Mucosa of descending colon (tissue), 3 donors: ENCODE measurements around the gene MS4A14. TPM values are rescaled to one million over a fixed set of nuclear protein-coding genes. Genes with fewer than 3 reads are reported as not detected.

Experiments used
- ATAC-seq: fragments of 200-7000 bp; cut with Tn5 transposase; one replicate; pipeline ENCODE4 v1.9.1; 2020; ENCODE audit warnings: mild to moderate bottlenecking, moderate library complexity
- DNase-seq, 3 donors: peaks; one replicate each; pipeline ENCODE4 v3.0.0-alpha.2; 2020
- H3K36me3 ChIP-seq: fragments of 200-600 bp; one replicate; pipeline ENCODE4 v1.8.0; 2021; ENCODE audit warnings: low read depth, mild to moderate bottlenecking
- H3K4me1 ChIP-seq: fragments of 200-600 bp; one replicate; pipeline ENCODE4 v1.8.0; 2021; ENCODE audit warnings: low read depth, mild to moderate bottlenecking
- H3K4me3 ChIP-seq: fragments of 200-600 bp; one replicate; pipeline ENCODE4 v1.8.0; 2021; ENCODE audit warnings: mild to moderate bottlenecking
- H3K9me3 ChIP-seq: fragments of 200-600 bp; one replicate; pipeline ENCODE4 v1.8.0; 2021; ENCODE audit warnings: mild to moderate bottlenecking
- intact Hi-C, 2 donors: fragments of 100-400 bp; cut with DNase I in 1 of 2; cut with micrococcal nuclease in 1 of 2; formaldehyde crosslinking; loops; one replicate each; pipeline versions ENCODE4 v1.11.0 to v1.11.1; 2022; cut with DNase I, micrococcal nuclease
- total RNA-seq, 3 donors: library from RNA; stranded (reverse); fragmentation: NEBNext Ultra II Directional in 2 of 3; extraction: Animal tissue kit (Norgen Biotek cat#: 25700) in 2 of 3; gene quantifications; one replicate each; pipeline versions ENCODE4 v1.2.1 to v1.2.4, GENCODE V29; 2021 to 2023
- TF ChIP-seq, protein P1 (sequence below): fragments of 200-600 bp; IDR thresholded peaks from one replicate; pipeline ENCODE4 v1.8.0; 2022; ENCODE audit warnings: antibody characterized with exemption, mild to moderate bottlenecking
- donor health status: DM: no; HTN: no; CAD: no; lungs with moderate emphysema.
- donor health status: DM: no; HTN: no; CAD: no.
- donor health status: DM: no; HTN: yes; CAD: no.

Gene MS4A14
- total RNA-seq, 3 donors from 2014 or later: 0.41 to 1.1 (median 0.98) TPM

DNA sequence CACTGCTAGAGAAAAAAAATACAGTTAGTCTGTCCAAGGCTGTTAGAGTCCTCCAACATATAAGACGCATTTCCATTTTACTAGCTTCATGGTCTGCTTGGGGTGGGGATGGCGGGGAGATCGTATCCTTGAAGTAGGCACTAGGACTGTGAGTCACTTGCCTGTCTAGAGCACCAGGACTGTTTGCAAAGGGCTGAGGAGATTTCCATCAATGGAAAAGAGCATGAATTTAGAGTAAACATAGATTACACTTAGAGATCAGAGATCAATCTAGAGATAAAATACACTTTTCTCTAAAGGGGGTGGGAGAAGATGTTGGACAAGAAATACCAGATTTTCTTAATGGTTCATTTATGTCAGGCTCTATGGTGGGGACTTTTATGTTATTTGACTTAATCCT lies 19.7 kb upstream of the MS4A14 start:
- TF ChIP-seq, protein P1, sequence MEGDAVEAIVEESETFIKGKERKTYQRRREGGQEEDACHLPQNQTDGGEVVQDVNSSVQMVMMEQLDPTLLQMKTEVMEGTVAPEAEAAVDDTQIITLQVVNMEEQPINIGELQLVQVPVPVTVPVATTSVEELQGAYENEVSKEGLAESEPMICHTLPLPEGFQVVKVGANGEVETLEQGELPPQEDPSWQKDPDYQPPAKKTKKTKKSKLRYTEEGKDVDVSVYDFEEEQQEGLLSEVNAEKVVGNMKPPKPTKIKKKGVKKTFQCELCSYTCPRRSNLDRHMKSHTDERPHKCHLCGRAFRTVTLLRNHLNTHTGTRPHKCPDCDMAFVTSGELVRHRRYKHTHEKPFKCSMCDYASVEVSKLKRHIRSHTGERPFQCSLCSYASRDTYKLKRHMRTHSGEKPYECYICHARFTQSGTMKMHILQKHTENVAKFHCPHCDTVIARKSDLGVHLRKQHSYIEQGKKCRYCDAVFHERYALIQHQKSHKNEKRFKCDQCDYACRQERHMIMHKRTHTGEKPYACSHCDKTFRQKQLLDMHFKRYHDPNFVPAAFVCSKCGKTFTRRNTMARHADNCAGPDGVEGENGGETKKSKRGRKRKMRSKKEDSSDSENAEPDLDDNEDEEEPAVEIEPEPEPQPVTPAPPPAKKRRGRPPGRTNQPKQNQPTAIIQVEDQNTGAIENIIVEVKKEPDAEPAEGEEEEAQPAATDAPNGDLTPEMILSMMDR: no peak
- intact Hi-C loops: no loop called here
- Histone ChIP-seq H3K9me3 (no peaks in the 10 kb centered on the region), H3K4me3 (no peak overlapping the region), H3K36me3 (no peaks in the 10 kb centered on the region), H3K4me1 (no peaks in the 10 kb centered on the region)
- DNase-seq: no peak
- peak; percentile 22 for ATAC-seq

DNA sequence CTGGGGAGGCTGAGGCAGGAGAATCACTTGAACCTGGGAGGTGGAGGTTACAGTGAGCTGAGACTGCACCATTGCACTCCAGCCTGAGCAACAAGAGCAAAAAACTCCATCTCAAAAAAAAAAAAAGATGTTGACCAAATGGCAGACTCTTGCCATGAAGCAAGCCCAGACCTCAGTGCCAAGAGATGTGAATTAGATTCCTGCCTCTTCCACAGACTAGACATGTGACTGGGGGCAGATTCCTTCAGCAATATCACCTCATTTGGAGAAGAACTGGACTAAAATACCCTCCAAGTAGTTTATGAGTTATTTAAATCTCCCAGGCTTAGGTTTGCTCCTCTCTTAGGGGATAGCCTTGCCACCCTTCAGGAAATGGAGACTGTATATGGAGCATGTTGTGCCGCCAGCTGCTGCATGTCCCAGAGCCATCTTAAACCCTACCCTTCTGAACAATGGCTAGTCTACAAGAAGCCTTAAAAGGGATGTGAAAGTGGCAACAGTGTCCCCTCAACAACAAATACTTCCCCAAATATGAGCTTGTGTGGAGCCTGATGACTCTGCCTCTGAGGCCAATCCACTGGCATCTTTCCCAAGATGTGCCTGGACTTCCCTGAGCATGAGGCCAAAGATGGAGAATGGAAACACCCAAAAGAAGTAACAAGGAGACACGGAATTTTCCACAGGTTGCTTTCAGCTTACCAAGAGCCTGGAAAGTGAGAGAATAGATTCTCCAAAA lies 18.7 kb upstream of the MS4A14 start:
- Histone ChIP-seq H3K4me1 (no peaks in the 10 kb centered on the region), H3K4me3 (no peak overlapping the region), H3K9me3 (no peaks in the 10 kb centered on the region), H3K36me3 (no peaks in the 10 kb centered on the region)
- peak; percentile 73 for ATAC-seq
- intact Hi-C loops: no loop called here
- peak in 2 of 3 donors; percentile 53 to 54 for DNase-seq
- TF ChIP-seq, protein P1: no peak

DNA sequence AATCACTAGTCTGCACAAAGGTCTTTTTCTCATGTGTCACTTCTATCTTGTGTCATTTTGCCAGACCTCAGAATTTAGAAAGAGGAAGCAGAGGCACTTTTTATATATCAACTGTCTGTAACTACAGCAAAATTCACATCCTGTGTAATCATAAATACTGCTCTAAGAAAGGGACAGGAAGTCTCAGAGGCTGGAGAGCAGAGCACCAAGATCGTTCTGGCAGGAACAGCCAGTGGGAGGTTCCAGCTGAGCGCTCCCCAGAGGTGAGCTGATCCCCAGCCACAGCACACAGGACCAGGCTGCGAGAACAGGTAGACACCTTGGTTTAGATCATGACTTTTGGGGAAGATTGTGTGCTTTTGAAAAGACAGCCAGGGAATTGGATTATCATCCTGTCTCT lies 17.9 kb upstream of the MS4A14 start, which contains the start of gene MS4A7:
Gene MS4A7 (plus strand): TSS at position 179 of the 400 bp plus-strand sequence. CDS start 4,610 bp downstream, outside the sequence.
- DNase-seq: peak in 2 of 3 donors; percentile 39 to 60
- no peaks in the 10 kb centered on the region for H3K36me3 ChIP-seq
- H3K9me3 ChIP-seq: no peaks in the 10 kb centered on the region
- TF ChIP-seq, protein P1: no peak
- peak; percentile 76 for ATAC-seq
- no peaks in the 10 kb centered on the region for H3K4me1 ChIP-seq
- no peak within 1 kb of the TSS for H3K4me3 ChIP-seq
- intact Hi-C loops: no loop called here

DNA sequence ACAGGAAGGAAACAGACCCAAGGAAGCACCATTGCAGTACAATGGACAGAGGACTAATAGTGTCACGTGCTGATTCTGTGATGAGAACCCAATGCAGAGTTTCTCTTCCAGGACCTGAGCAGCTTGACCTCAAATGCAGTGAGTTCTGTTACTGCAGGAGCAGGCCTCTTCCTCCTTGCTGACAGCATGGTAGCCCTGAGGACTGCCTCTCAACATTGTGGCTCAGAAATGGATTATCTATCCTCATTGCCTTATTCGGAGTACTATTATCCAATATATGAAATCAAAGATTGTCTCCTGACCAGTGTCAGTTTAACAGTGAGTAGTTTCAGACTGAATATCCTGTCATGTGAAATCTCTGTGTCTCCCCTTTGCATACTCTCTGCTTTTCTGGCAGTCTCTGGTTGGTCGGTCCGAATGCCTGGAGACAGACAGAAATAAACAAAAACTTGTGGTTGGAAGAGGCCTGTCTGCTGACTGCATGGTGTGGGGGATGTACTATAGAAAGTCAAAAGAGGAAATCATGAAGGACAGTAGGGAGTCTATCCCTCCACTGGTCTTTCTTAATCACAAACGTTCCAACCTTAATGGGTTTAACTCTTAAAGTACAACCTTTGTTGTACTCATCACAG lies 6.9 kb upstream of the MS4A14 start:
- ATAC-seq: peak; percentile 67
- H3K9me3 ChIP-seq: no peaks in the 10 kb centered on the region
- H3K4me1 ChIP-seq: no peaks in the 10 kb centered on the region
- intact Hi-C loops: no loop called here
- H3K4me3 ChIP-seq: no peak overlapping the region
- H3K36me3 ChIP-seq: no peaks in the 10 kb centered on the region
- no peak for DNase-seq
- TF ChIP-seq, protein P1: no peak

DNA sequence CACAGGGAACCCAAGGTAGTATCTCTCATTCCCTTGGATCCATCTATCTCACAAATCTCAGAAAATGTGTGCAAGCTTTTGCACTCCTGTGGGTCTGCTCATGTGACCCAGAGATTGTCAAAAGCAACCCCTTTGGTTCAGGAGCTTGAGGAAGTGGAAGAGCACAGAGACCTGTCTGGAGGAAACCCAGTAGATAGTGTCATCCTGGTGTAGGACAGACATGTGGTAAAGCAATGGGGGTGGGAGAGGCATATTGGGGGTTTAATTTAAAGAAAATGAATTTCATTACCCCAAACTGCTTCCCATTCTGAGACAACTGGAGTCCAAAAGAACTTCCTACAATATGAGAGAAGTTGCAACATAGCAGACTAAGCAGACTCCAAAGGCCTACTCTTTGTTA lies 5.8 kb upstream of the MS4A14 start:
- TF ChIP-seq, protein P1: no peak
- no peaks in the 10 kb centered on the region for H3K9me3 ChIP-seq
- ATAC-seq (no peak), DNase-seq (no peak)
- no peaks in the 10 kb centered on the region for H3K4me1 ChIP-seq
- no peak overlapping the region for H3K4me3 ChIP-seq
- no peaks in the 10 kb centered on the region for H3K36me3 ChIP-seq
- intact Hi-C loops: no loop called here
